Heart right ventricle (tissue), 16 donors: Measurements from ENCODE around the gene KCNH8. TPM values are rescaled to one million over a fixed set of nuclear protein-coding genes. Genes with fewer than 3 reads are reported as not detected.

Source experiments
- ATAC-seq, 8 donors: fragments of 200-7000 bp; cut with Tn5 transposase; one replicate each; pipeline ENCODE4 v1.9.1; 2020; ENCODE audit warnings: mild to moderate bottlenecking in 8 of 8, moderate library complexity in 8 of 8, moderate number of reproducible peaks in 1 of 8
- DNase-seq, 2 donors: peaks; one replicate each; pipeline ENCODE4 v3.0.0-alpha.2; 2020
- H3K27ac ChIP-seq, 10 donors: fragments of 200-600 bp; sonication (generic) in 2 of 10; one replicate each; pipeline versions ENCODE4 v1.5.0 to v1.8.0; 2020 to 2022; ENCODE audit warnings: mild to moderate bottlenecking in 3 of 10
- H3K27me3 ChIP-seq, 7 donors: fragments of 200-600 bp; one replicate each; pipeline ENCODE4 v1.8.0; 2021 to 2022; ENCODE audit warnings: mild to moderate bottlenecking in 2 of 7
- H3K36me3 ChIP-seq, 9 donors: fragments of 200-600 bp; sonication (generic) in 1 of 9; one replicate each; pipeline versions ENCODE4 v1.5.0 to v1.8.0; 2020 to 2022; ENCODE audit warnings: mild to moderate bottlenecking in 2 of 9
- H3K4me1 ChIP-seq, 9 donors: fragments of 200-600 bp; sonication (generic) in 1 of 9; one replicate each; pipeline versions ENCODE4 v1.5.0 to v1.8.0; 2020 to 2022; ENCODE audit warnings: mild to moderate bottlenecking in 4 of 9
- H3K4me3 ChIP-seq, 10 donors: fragments of 200-600 bp; sonication (generic) in 2 of 10; one replicate each; pipeline versions ENCODE4 v1.5.0 to v1.8.0; 2020 to 2022; ENCODE audit warnings: mild to moderate bottlenecking in 7 of 10, moderate library complexity in 2 of 10
- H3K9me3 ChIP-seq, 11 donors: fragments of 200-600 bp in 10 of 11; sonication (generic) in 2 of 11; one replicate each; pipeline versions ENCODE4 v1.5.0 to v1.8.0; 2013 to 2022; ENCODE audit warnings: mild to moderate bottlenecking in 2 of 11, control low read depth in 1 of 11, moderate library complexity in 1 of 11
- CTCF ChIP-seq, 9 donors: fragments of 200-600 bp; sonication (generic) in 2 of 9; IDR thresholded peaks; one replicate each; pipeline versions ENCODE4 v1.5.0 to v1.8.0; 2021 to 2022; ENCODE audit warnings: antibody characterized with exemption in 9 of 9, mild to moderate bottlenecking in 5 of 9, moderate library complexity in 1 of 9
- WGBS, 2 donors: extraction: QIAGEN DNeasy Blood & Tissue Kit; methylation state at CpG; one replicate each; pipeline ENCODE4 v1.1.7; 2013; ENCODE audit warnings: inconsistent platforms in 1 of 2; 5-methylcytosine and 5-hydroxymethylcytosine counted together
- intact Hi-C, 10 donors: fragments of 100-400 bp; cut with DNase I; formaldehyde crosslinking; loops; one replicate each; pipeline versions ENCODE4 v1.11.1 to v1.14.2; 2022
- polyA plus RNA-seq, 2 donors: library from polyadenylated mRNA; stranded (reverse); fragments of 200-250 nt; gene quantifications; one replicate each; pipeline ENCODE4 v1.2.3, GENCODE V29; 2013
- total RNA-seq, 10 donors: library from RNA; stranded (reverse); fragmentation: NEBNext Ultra II Directional in 3 of 10; extraction: Animal tissue kit (Norgen Biotek cat#: 25700) in 3 of 10; gene quantifications; one replicate each; pipeline versions ENCODE4 v1.2.1 to v1.2.4, GENCODE V29; 2021 to 2023
- donor health status: Arrhythmogenic right ventricular cardiomyopathy.
- donor health status: ischemic (EF 13 %, LVEDD 7.1; RV severe dilation, severe dysfunction).
- donor health status: healthy with polysubstance abuse.
- donor health status: DM: no; HTN: yes; CAD: no.
- donor health status: DM: no; HTN: no; CAD: no.
- donor health status: ischemic (EF 25% LVEDD 6.9; RV normal size, moderate dysfunction).
- donor health status: ischemic (EF 25% LVEDD 5.7; RV mildly dilated, moderate dysfunction).
- donor health status: healthy.
- donor health status: DM: yes; HTN: yes; CAD: no.
- donor health status: Ischemic cardiomyopathy.
- donor health status: ischemic (EF 35%, LVEDD 5.7; RV mildly dilated, moderate dysfunction).
- donor health status: nonischemic (EF 11% LVEDD 7.7; RV severe dilation, severe dysfunction).
- donor health status: DM: yes; HTN: yes; CAD: no.
- donor health status: PGD.
- donor health status: ischemic (EF 29% LVEDD 5.4; RV normal size, mild dysfunction).
- donor health status: nonischemic (EF 23%, LVEDD 6.1; RV moderate dilation, normal function).

Gene KCNH8
- total and polyA plus RNA-seq, 12 donors = 0.03 to 0.50 (median 0.10) TPM; not detected in 3

- 71 to 74% methylated on average over 4 of the region's 4 CpGs for WGBS, 2 donors
Observed at GRCh38 chr3:19190602-19191001, 42.3 kb downstream of the KCNH8 start.

GRCh38 chr3:19199131-19199530 lies 50.8 kb downstream of the KCNH8 start:
- no peak for ATAC-seq
- Histone ChIP-seq H3K27ac (no peak overlapping the region), H3K36me3 (no peaks in the 10 kb centered on the region), H3K9me3 (no peaks in the 10 kb centered on the region), H3K4me1 (no peaks in the 10 kb centered on the region), H3K4me3 (no peak overlapping the region), H3K27me3 (no peaks in the 10 kb centered on the region)
- intact Hi-C loops = no loop called here
- no peak for TF ChIP-seq CTCF (IDR thresholded peaks at IDR 0.05)
- 76% methylated on average over 2 of the region's 2 CpGs for WGBS, 2 donors
- DNase-seq = no peak

More at GRCh38 chr3:19190602-19191001, 42.3 kb downstream of the KCNH8 start:
- peaks cover 0 to 11% (median 0%) of the 10 kb centered on the region in 9 donors for H3K4me1 ChIP-seq
- H3K4me3 ChIP-seq = no peak overlapping the region
- no peak for DNase-seq
- H3K27me3 ChIP-seq = no peaks in the 10 kb centered on the region
- no peak for ATAC-seq
- intact Hi-C loops = no loop called here
- H3K27ac ChIP-seq = no peak overlapping the region
- no peaks in the 10 kb centered on the region for H3K9me3 ChIP-seq
- TF ChIP-seq CTCF (IDR thresholded peaks at IDR 0.05) = no peak
- H3K36me3 ChIP-seq = no peaks in the 10 kb centered on the region

GRCh38 chr3:19202303-19202702 lies 54.0 kb downstream of the KCNH8 start:
- Histone ChIP-seq H3K4me1 (no peaks in the 10 kb centered on the region), H3K27me3 (no peaks in the 10 kb centered on the region), H3K27ac (no peak overlapping the region), H3K9me3 (no peaks in the 10 kb centered on the region), H3K4me3 (no peak overlapping the region), H3K36me3 (no peaks in the 10 kb centered on the region)
- ATAC-seq (no peak), DNase-seq (no peak)
- intact Hi-C loops = no loop called here
- WGBS, 2 donors = 57 to 64% methylated on average over 2 of the region's 2 CpGs
- TF ChIP-seq CTCF (IDR thresholded peaks at IDR 0.05) = no peak

DNA sequence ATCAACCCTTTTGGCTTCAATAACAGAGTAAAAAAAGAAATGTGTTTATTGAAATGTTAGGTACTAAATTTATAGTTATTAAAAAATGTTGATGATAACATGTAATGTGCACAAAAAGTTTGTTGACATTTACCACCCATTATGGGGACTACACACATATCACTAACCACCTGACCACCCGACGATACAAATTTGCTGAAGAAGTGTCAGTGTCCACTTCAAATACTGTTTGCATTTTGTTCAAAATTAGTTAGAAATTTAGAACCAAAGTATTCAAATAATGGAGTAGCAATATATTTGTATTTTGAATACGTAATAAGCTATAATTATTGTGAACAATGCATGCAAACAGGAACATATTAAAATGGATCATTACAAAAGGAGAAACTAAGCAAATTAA lies 54.4 kb downstream of the KCNH8 start:
- ATAC-seq (no peak), DNase-seq (no peak)
- no peaks in the 10 kb centered on the region for H3K9me3 ChIP-seq
- intact Hi-C loops = no loop called here
- H3K27me3 ChIP-seq = no peaks in the 10 kb centered on the region
- H3K27ac ChIP-seq = no peak overlapping the region
- 82 to 83% methylated on average over 3 of the region's 3 CpGs for WGBS, 2 donors
- no peak for TF ChIP-seq CTCF (IDR thresholded peaks at IDR 0.05)
- H3K4me1 ChIP-seq = no peaks in the 10 kb centered on the region
- H3K36me3 ChIP-seq = no peaks in the 10 kb centered on the region
- no peak overlapping the region for H3K4me3 ChIP-seq
